Measurements from ENCODE around the gene FANCG.

The FANCG gene

GRCh38 chr9:35057271-35057620 is 22.5 kb downstream of the FANCG start:
- DNase-seq, result no peak

- no peak for DNase-seq
These were observed 23.0 kb downstream of the FANCG start for GRCh38 chr9:35056571-35057270.

GRCh38 chr9:35054871-35055644 is 24.7 kb downstream of the FANCG start:
- DNase-seq, result no peak

GRCh38 chr9:35054185-35054835 is 25.4 kb downstream of the FANCG start:
- DNase-seq, result no peak

GRCh38 chr9:35051069-35051967 is 28.4 kb downstream of the FANCG start:
- DNase-seq, result peak; percentile 7

GRCh38 chr9:35048511-35048910 is 31.2 kb downstream of the FANCG start:
- DNase-seq, result no peak

- no peak for DNase-seq
These were observed 35.7 kb downstream of the FANCG start for GRCh38 chr9:35044071-35044470.

GRCh38 chr9:35042891-35043545 is 36.7 kb downstream of the FANCG start:
- no peak for DNase-seq

GRCh38 chr9:35042081-35042604 is 37.6 kb downstream of the FANCG start:
- DNase-seq, result no peak

- no peak for DNase-seq
These were observed 43.7 kb downstream of the FANCG start for GRCh38 chr9:35035851-35036701.

- no peak for DNase-seq
These were observed 46.6 kb downstream of the FANCG start for GRCh38 chr9:35033101-35033500.

- DNase-seq, result no peak
These were observed 49.9 kb downstream of the FANCG start for GRCh38 chr9:35029852-35030251.

GRCh38 chr9:35029241-35029640 is 50.5 kb downstream of the FANCG start:
- no peak for DNase-seq

GRCh38 chr9:35028341-35028740 is 51.4 kb downstream of the FANCG start:
- no peak for DNase-seq

GRCh38 chr9:35027860-35028259 is 51.9 kb downstream of the FANCG start:
- DNase-seq, result no peak

GRCh38 chr9:35027374-35027773 is 52.4 kb downstream of the FANCG start:
- DNase-seq, result no peak

- DNase-seq, result no peak
These were observed 53.1 kb downstream of the FANCG start for GRCh38 chr9:35026671-35027070.

Measured in NCI-H2029 treated with DMSO at 0.1 percent for 48 hours (cell line).